NCI-H82 treated with DMSO at 0.1 percent for 48 hours (cell line): ENCODE results near the gene C3orf49.

ENCODE experiments used
- DNase-seq: peaks from one replicate; lab custom pipeline; 2025; ENCODE audit not compliant: unreplicated experiment; lab: John Stamatoyannopoulos, UW

The C3orf49 gene

GRCh38 chr3:63878394-63879060 lies 59.4 kb downstream of the C3orf49 start:
- DNase-seq, result no peak

GRCh38 chr3:63880653-63881052 lies 61.6 kb downstream of the C3orf49 start:
- DNase-seq, result no peak

- no peak for DNase-seq
These were observed 67.8 kb downstream of the C3orf49 start for GRCh38 chr3:63886858-63887257.

GRCh38 chr3:63891518-63891917 lies 72.4 kb downstream of the C3orf49 start:
- no peak for DNase-seq

GRCh38 chr3:63892773-63893352 lies 73.8 kb downstream of the C3orf49 start:
- no peak for DNase-seq

GRCh38 chr3:63895422-63896189 lies 76.5 kb downstream of the C3orf49 start:
- no peak for DNase-seq

- DNase-seq, result peak; percentile 46
These were observed 77.4 kb downstream of the C3orf49 start for GRCh38 chr3:63896332-63897030.
